GM20000 (cell line): ENCODE measurements around the gene IL36G.

Experiments used
- DNase-seq: peaks from one replicate; pipeline ENCODE4 v3.0.0; 2012; ENCODE audit warnings: low spot score
- TF ChIP-seq, protein P1 (sequence below): IDR thresholded peaks from 2 replicates; pipeline ENCODE4 v1.5.1; 2012; ENCODE audit warnings: mild to moderate bottlenecking, control low read depth; ENCODE audit errors: extremely low read depth, missing control alignments

The IL36G gene

DNA sequence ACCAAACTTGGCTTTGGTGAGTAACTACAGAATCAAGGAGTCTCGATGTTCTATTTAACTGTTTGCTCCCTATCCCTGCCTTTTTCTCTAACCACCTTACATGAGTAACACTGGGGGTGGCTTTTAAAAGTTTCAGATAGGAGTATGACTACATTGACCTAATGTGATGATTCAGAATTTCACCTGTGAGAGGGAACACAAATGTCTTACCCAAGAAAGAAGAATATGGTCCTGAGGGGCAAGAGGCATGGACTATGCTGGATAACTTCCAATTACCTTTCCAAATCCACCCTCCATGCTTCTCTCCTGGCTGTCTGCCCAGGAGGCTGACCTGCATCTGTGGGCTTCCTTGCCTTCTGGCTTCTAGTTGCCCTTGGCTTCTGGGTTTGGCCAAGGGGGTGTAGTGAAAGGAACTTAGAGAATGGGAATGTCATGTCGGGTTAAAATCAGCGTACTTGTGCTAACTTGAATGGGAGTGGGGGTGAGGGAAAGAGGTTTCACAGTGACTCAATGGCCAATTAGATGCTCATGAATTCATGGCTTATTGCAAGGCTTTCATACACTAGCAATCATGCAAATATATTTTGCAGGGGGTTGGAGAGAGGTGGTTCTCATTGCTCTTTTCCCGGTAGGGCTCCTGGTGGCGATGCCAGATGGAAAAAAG, 5.3 kb upstream of the IL36G start:
- no peak for DNase-seq
- TF ChIP-seq, protein P1, sequence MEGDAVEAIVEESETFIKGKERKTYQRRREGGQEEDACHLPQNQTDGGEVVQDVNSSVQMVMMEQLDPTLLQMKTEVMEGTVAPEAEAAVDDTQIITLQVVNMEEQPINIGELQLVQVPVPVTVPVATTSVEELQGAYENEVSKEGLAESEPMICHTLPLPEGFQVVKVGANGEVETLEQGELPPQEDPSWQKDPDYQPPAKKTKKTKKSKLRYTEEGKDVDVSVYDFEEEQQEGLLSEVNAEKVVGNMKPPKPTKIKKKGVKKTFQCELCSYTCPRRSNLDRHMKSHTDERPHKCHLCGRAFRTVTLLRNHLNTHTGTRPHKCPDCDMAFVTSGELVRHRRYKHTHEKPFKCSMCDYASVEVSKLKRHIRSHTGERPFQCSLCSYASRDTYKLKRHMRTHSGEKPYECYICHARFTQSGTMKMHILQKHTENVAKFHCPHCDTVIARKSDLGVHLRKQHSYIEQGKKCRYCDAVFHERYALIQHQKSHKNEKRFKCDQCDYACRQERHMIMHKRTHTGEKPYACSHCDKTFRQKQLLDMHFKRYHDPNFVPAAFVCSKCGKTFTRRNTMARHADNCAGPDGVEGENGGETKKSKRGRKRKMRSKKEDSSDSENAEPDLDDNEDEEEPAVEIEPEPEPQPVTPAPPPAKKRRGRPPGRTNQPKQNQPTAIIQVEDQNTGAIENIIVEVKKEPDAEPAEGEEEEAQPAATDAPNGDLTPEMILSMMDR: no peak

DNA sequence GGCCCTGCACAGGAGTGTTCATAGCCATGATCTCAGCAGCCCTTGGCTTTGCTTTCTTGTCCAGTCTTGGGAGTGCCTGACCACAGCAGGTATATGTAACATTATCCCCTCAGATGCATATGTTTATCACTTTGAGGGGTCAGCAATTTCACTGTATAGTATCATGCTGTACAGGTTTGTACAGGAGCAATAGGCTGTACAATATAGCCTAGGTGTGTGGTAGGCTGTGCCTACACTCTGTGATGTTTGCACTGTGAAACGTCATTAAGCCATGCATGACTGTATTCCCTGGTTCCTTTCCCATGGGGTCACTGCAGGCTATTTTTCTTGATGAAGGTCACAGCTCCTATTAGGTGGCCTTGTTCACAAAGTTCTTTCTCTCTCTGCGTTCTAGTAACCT, 4.7 kb upstream of the IL36G start:
- DNase-seq: no peak
- TF ChIP-seq, protein P1: no peak

DNA sequence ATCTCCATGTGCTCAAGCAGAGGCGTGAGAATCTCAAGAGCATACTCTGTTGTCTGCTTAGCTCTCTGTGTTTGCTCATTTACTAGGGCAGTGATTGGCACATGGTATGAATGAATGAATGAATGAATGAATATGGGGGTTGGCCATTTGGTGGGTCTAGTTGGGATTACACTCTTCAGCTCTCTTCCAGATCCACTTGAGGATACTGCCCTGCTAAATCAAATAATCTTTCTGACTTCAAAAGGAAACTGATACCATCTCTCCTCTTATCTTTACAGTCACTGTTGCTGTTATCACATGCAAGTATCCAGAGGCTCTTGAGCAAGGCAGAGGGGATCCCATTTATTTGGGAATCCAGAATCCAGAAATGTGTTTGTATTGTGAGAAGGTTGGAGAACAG, 1.9 kb downstream of the IL36G start:
- TF ChIP-seq, protein P1: no peak
- no peak for DNase-seq

DNA sequence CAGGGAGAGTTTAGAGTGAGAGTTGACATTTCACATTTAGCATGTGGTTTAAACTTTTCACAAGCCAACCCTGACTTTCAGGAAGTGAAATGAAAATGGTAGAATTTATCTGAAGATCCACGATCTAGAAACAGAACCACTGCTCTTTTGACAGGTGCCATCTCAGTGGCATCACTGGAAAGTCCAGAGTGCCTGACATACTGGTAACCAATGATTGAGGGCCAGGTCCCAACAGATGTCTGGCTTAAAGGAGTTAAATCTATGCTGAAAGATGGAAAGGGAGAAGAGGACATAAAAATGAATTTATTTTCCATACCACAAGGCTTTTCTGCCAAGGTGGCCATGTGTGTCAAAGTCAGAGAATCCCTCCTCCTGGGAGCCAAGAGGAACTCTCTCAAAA, 2.7 kb downstream of the IL36G start:
- TF ChIP-seq, protein P1: no peak

DNA sequence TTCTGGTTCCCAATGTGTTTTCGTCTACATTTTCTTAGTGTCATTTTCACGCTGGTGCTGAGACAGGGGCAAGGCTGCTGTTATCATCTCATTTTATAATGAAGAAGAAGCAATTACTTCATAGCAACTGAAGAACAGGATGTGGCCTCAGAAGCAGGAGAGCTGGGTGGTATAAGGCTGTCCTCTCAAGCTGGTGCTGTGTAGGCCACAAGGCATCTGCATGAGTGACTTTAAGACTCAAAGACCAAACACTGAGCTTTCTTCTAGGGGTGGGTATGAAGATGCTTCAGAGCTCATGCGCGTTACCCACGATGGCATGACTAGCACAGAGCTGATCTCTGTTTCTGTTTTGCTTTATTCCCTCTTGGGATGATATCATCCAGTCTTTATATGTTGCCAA, 7.3 kb downstream of the IL36G start:
- TF ChIP-seq, protein P1: no peak
- no peak for DNase-seq

More for the DNA sequence above, 2.7 kb downstream of the IL36G start:
- DNase-seq: no peak

DNA sequence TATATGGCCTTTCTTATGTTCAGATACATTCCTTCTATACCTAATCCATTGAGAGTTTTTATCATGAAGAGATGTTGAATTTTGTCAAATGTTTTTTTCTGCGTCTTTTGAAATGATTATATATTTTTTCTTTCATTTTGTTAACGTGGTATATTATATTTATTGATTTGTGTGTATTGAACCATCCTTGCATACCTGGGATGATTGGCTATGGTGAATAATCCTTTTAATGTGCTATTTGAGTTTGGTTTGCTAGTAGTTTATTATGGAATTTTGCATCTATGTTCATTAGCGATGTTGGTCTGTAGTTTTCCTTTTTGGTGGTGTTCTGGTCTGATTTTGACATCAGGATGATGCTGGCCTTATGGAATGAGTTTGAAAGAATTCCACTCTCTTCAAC, 11.8 kb downstream of the IL36G start:
- TF ChIP-seq, protein P1: no peak

DNA sequence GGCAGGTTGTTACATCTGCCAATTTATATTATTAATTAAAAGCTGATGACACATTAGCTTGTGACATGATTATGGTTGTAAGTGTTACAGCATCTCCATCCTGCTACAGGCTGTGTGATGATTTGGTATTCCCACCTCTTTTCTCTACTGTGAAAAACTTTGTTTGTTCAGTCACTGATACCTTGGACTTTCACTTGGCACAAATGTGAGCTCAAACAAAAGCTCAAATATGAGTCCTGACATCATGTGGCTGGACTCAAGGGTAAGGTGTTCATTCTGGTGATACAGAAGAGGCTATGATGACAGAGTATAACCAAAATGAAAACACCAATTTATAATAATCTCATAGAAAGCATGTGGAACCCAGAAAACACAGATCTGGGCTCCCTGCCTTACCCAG, 16.0 kb downstream of the IL36G start:
- TF ChIP-seq, protein P1: no peak
- no peak for DNase-seq

More for the DNA sequence above, 11.8 kb downstream of the IL36G start:
- no peak for DNase-seq
